OCI-LY3 (cell line): ENCODE measurements around the gene ATP1B1.

ENCODE experiments used
- CTCF ChIP-seq: fragments of 200-600, 300-600 bp; sonication (generic); IDR thresholded peaks from 2 replicates; pipeline ENCODE4 v1.5.1; 2014; ENCODE audit warnings: antibody characterized with exemption, low read length, low read depth
- EZH2phosphoT487 ChIP-seq: fragments of 200-600 bp; shearing (Covaris generic); IDR thresholded peaks from 2 replicates; pipeline ENCODE4 v1.6.1; 2018; ENCODE audit warnings: antibody characterized with exemption, mixed run types, low read depth

DNA sequence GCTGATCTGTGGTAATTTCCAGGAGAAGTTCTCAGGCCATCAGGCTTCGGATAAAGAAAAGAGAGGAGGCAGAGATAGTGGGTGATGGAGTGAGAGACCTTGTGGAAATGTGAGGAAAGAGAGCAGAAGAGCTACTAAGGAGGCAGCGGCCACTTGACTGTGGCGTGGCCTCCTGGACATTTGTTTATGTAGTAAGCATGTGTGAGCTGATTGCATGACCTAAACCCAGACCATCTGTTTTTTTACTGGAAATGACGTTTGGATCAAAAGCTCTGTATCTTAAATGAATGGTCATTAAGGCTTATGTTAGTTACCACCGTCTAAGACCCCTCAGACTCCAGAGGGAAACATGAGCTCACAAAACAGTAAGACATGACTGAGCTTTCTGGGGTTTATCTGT is 13.6 kb downstream of the ATP1B1 start:
- no peak for TF ChIP-seq CTCF
- no peak for TF ChIP-seq EZH2phosphoT487
